HepG2 (cell line): ENCODE data around the gene TEX55. TPM values are rescaled to one million over a fixed set of nuclear protein-coding genes. Genes with fewer than 3 reads are reported as not detected.

Experiments
- ATAC-seq: fragments of 200-7000 bp; cut with Tn5 transposase; 3 replicates; pipeline ENCODE4 v1.9.1; 2020; ENCODE audit warnings: mild to moderate bottlenecking, moderate library complexity
- BruUV-seq: library from RNA; stranded (reverse); fragments of 400-500 nt; replicated peaks from 2 replicates; lab custom pipeline; 2021; lab: Mats Ljungman, UMichigan
- CTCF ChIA-PET: fragments of 300-600 bp; formaldehyde crosslinking; extraction: SDS; loops from one replicate; lab custom pipeline; 2021; ENCODE audit warnings: low total read pairs, inconsistent platforms, low intra/inter-chr PET ratio; lab: Yijun Ruan, JAX
- POLR2A ChIA-PET: fragments of 350-600 bp; sonication (Branson Sonifier 250); formaldehyde crosslinking; loops from one replicate; lab custom pipeline; 2020; ENCODE audit warnings: antibody characterized with exemption, inconsistent platforms; lab: Yijun Ruan, JAX
- DNase-seq: peaks from one replicate; pipeline ENCODE4 v3.0.0-alpha.2; 2015; ENCODE audit warnings: low spot score
- FAIRE-seq: peaks from 3 replicates; lab custom pipeline; 2011; peaks lifted over from hg19 to GRCh38; lab: Jason Lieb, UNC
- H2AFZ ChIP-seq: one replicate; pipeline ENCODE4 v1.6.1; 2011; ENCODE audit warnings: low read length, inconsistent platforms
- H3K27ac ChIP-seq: fragments of 300-600 bp; 3 replicates; pipeline ENCODE4 v1.8.0; 2011; ENCODE audit warnings: mixed run types, mild to moderate bottlenecking, mixed read lengths, low read length, inconsistent platforms; ENCODE audit not compliant: insufficient read depth; ENCODE audit errors: extremely low read length
- H3K27me3 ChIP-seq, 2 experiments: fragments of 200-600 bp in 1 of 2; 2 replicates in 1 of 2; 3 replicates in 1 of 2; pipeline versions ENCODE4 v1.6.0 to v1.8.0; 2011; ENCODE audit warnings: low read length in 2 of 2, mild to moderate bottlenecking in 2 of 2, moderate library complexity in 2 of 2, inconsistent platforms in 1 of 2; ENCODE audit not compliant: insufficient read depth in 2 of 2, control insufficient read depth in 1 of 2
- H3K36me3 ChIP-seq, 2 experiments: fragments of 200-600 bp in 1 of 2; replicated peaks in 1 of 2; 2 replicates in 1 of 2; 3 replicates in 1 of 2; pipeline versions ENCODE4 v1.5.1 to v1.8.0; 2011; ENCODE audit warnings: low read length in 2 of 2, inconsistent platforms in 1 of 2; ENCODE audit not compliant: insufficient read depth in 2 of 2, control insufficient read depth in 1 of 2
- H3K4me1 ChIP-seq: 2 replicates; pipeline ENCODE4 v1.5.1; 2012; ENCODE audit warnings: low read length, inconsistent platforms; ENCODE audit not compliant: insufficient read depth
- H3K4me2 ChIP-seq: 2 replicates; pipeline ENCODE4 v1.6.0; 2011; ENCODE audit warnings: low read depth, low read length, inconsistent platforms
- H3K4me3 ChIP-seq, 3 experiments: fragments of 200-600 bp in 1 of 3; sonication (generic), shearing (Covaris generic) in 1 of 3; replicated peaks in 1 of 3; 2 replicates each; pipeline ENCODE4 v1.5.1; 2011 to 2016; ENCODE audit warnings: low read length in 3 of 3, inconsistent platforms in 2 of 3, low read depth in 2 of 3, mild to moderate bottlenecking in 2 of 3, control low read depth in 1 of 3, mixed read lengths in 1 of 3; ENCODE audit not compliant: insufficient read depth in 1 of 3
- H3K79me2 ChIP-seq: one replicate; pipeline ENCODE4 v1.6.1; 2011; ENCODE audit warnings: low read length, inconsistent platforms; ENCODE audit not compliant: insufficient read depth
- H3K9ac ChIP-seq: 2 replicates; pipeline ENCODE4 v1.6.0; 2011; ENCODE audit warnings: mild to moderate bottlenecking, low read depth, low read length, inconsistent platforms; ENCODE audit not compliant: insufficient read depth
- H3K9me3 ChIP-seq: 2 replicates; pipeline ENCODE4 v1.5.1; 2012; ENCODE audit warnings: mild to moderate bottlenecking, low read length
- H4K20me1 ChIP-seq: 2 replicates; pipeline ENCODE4 v1.6.0; 2011; ENCODE audit warnings: inconsistent platforms, mild to moderate bottlenecking, low read length, moderate library complexity; ENCODE audit not compliant: insufficient read depth
- ATF2 ChIP-seq: sonication (generic); formaldehyde crosslinking; IDR thresholded peaks from 2 replicates; pipeline ENCODE4 v1.4.0; 2020; ENCODE audit warnings: missing genetic modification reagents
- CCAR2 ChIP-seq: fragments of 200-400 bp; formaldehyde crosslinking; optimal IDR thresholded peaks from 2 replicates; pipeline ENCODE3; 2018; ENCODE audit warnings: low read depth, mild to moderate bottlenecking, low read length, moderate library complexity
- ERF ChIP-seq: IDR thresholded peaks from 2 replicates; pipeline ENCODE4 v1.6.1; 2018; ENCODE audit warnings: missing biosample characterization, missing genetic modification reagents
- HMG20B ChIP-seq: conservative IDR thresholded peaks from 2 replicates; pipeline ENCODE4 v1.6.1; 2016; ENCODE audit warnings: missing genetic modification reagents, missing compliant biosample characterization
- HMGA1 ChIP-seq: sonication (generic); formaldehyde crosslinking; conservative IDR thresholded peaks from 2 replicates; pipeline ENCODE4 v1.4.0; 2020; ENCODE audit warnings: missing genetic modification reagents
- MLXIP ChIP-seq: sonication (generic); formaldehyde crosslinking; IDR thresholded peaks from 2 replicates; pipeline ENCODE4 v1.9.0; 2021; ENCODE audit warnings: missing genetic modification reagents, borderline replicate concordance
- STAT5B ChIP-seq: sonication (generic); formaldehyde crosslinking; IDR thresholded peaks from 2 replicates; pipeline ENCODE4 v1.4.0; 2020; ENCODE audit warnings: missing genetic modification reagents
- ZC3H4 ChIP-seq: sonication (generic); formaldehyde crosslinking; IDR thresholded peaks from 2 replicates; pipeline ENCODE4 v1.4.0; 2020; ENCODE audit warnings: missing genetic modification reagents, borderline replicate concordance
- ZFP62 ChIP-seq: sonication (generic); formaldehyde crosslinking; IDR thresholded peaks from 2 replicates; pipeline ENCODE4 v1.4.0; 2020; ENCODE audit warnings: missing genetic modification reagents
- ZIK1 ChIP-seq: sonication (generic); formaldehyde crosslinking; IDR thresholded peaks from 2 replicates; pipeline ENCODE4 v1.5.0; 2020; ENCODE audit warnings: mild to moderate bottlenecking, low read depth, missing genetic modification reagents, borderline replicate concordance
- ZNF713 ChIP-seq: sonication (generic); formaldehyde crosslinking; IDR thresholded peaks from 2 replicates; pipeline ENCODE4 v1.4.0; 2020; ENCODE audit warnings: mild to moderate bottlenecking, missing genetic modification reagents
- ZNF747 ChIP-seq: sonication (generic); formaldehyde crosslinking; IDR thresholded peaks from 2 replicates; pipeline ENCODE4 v1.8.1; 2023; ENCODE audit warnings: missing genetic modification reagents, mild to moderate bottlenecking, borderline replicate concordance
- ZUFSP ChIP-seq: sonication (generic); formaldehyde crosslinking; IDR thresholded peaks from 2 replicates; pipeline ENCODE4 v1.9.0; 2021; ENCODE audit warnings: missing genetic modification reagents, mild to moderate bottlenecking, borderline replicate concordance
- WGBS: methylation state at CpG from one replicate; pipeline ENCODE4 v1.1.6; 2017; ENCODE audit warnings: low lambda C conversion rate; 5-methylcytosine and 5-hydroxymethylcytosine counted together
- in situ Hi-C: cut with HindIII; loops from 2 replicates; pipeline ENCODE4 v1.10.0; 2017; ENCODE audit warnings: low pct_unique_long_range_greater_than_20kb; ENCODE audit not compliant: extremely low pct_ligation_motif_present
- intact Hi-C: fragments of 100-400 bp; cut with micrococcal nuclease; formaldehyde crosslinking; loops from one replicate; pipeline ENCODE4 v1.10.0; 2022; ENCODE audit not compliant: unreplicated experiment
- polyA plus RNA-seq, 8 experiments: library from polyadenylated mRNA; depleted of rRNA in 3 of 8; stranded (reverse) in 7 of 8; unstranded in 1 of 8; fragments of >200 nt; fragmentation: Illumina TruSeq in 4 of 8; extraction: Trizol in 4 of 8; gene quantifications; 2 replicates each; pipeline versions ENCODE4 v1.2.1 to v1.2.3, GENCODE V29; 2011 to 2016; ENCODE audit warnings: low read depth in 4 of 8, missing spikeins in 1 of 8, mixed read lengths in 1 of 8; ENCODE audit not compliant: insufficient read depth in 1 of 8
- total RNA-seq, 5 experiments: library from RNA; depleted of rRNA; stranded (reverse); fragments of >200 nt; fragmentation: Illumina TruSeq; extraction: Trizol; gene quantifications; 2 replicates each; pipeline ENCODE4 v1.2.3, GENCODE V29; 2016; ENCODE audit warnings: low read depth in 1 of 5

The TEX55 gene
- total and polyA plus RNA-seq, 2 of the 13 experiments (the other 11 are each of a cell fraction or from before 2014, with no cell fraction given): not detected

GRCh38 chr3:119195151-119195476 lies 49.1 kb downstream of the TEX55 start:
- H2AFZ ChIP-seq: no peak overlapping the region
- H3K36me3 ChIP-seq: no peaks in the 10 kb centered on the region
- TF ChIP-seq HMG20B (CRISPR knock-in tag) (no peak), ATF2 (no peak), STAT5B (CRISPR knock-in tag) (no peak), ZC3H4 (no peak), ZUFSP (CRISPR knock-in tag) (no peak), HMGA1 (CRISPR knock-in tag) (no peak), CCAR2 (no peak), MLXIP (CRISPR knock-in tag) (no peak), ERF (no peak), ZFP62 (CRISPR knock-in tag) (no peak), ZIK1 (CRISPR knock-in tag) (no peak), ZNF747 (CRISPR knock-in tag) (no peak), ZNF713 (CRISPR knock-in tag) (no peak)
- in situ Hi-C loops: no loop called here
- H3K27me3 ChIP-seq: no peaks in the 10 kb centered on the region
- no peaks in the 10 kb centered on the region for H3K79me2 ChIP-seq
- DNase-seq (no peak), FAIRE-seq (no peak), ATAC-seq (no peak)
- H3K9me3 ChIP-seq: no peaks in the 10 kb centered on the region
- no peaks in the 10 kb centered on the region for H4K20me1 ChIP-seq
- ChIA-PET CTCF (no interaction called here), POLR2A (no interaction called here)
- H3K4me1 ChIP-seq: no peaks in the 10 kb centered on the region
- no peak overlapping the region for H3K27ac ChIP-seq
- intact Hi-C loops: no loop called here
- 11% methylated on average over 1 of the region's 1 CpG for WGBS
- BruUV-seq: no TSS peak
- no peak overlapping the region for H3K4me2 ChIP-seq
- no peak overlapping the region for H3K4me3 ChIP-seq
- no peak overlapping the region for H3K9ac ChIP-seq
